Activated T-cell treated with anti-CD3 and anti-CD28 coated beads, Interleukin-2, amount 50 U/mL, for 24 hours (primary cell): ENCODE results near the gene ZBTB32.

Experiments
- DNase-seq: peaks from one replicate; pipeline ENCODE4 v3.0.0-alpha.2; 2020
- H3K27ac Mint-ChIP-seq: 2 replicates; pipeline ENCODE4 v1.8.0; 2020; ENCODE audit warnings: mild to moderate bottlenecking, mixed read lengths
- H3K27me3 Mint-ChIP-seq: 2 replicates; pipeline ENCODE4 v1.8.0; 2020; ENCODE audit warnings: mixed read lengths
- H3K36me3 Mint-ChIP-seq: 2 replicates; pipeline ENCODE4 v1.8.0; 2020; ENCODE audit warnings: low read depth, mixed read lengths
- H3K4me1 Mint-ChIP-seq: 2 replicates; pipeline ENCODE4 v1.8.0; 2020; ENCODE audit warnings: low read depth, mixed read lengths
- H3K4me3 Mint-ChIP-seq: 2 replicates; pipeline ENCODE4 v1.8.0; 2020; ENCODE audit warnings: mild to moderate bottlenecking, moderate library complexity, mixed read lengths
- H3K9me3 Mint-ChIP-seq: 2 replicates; pipeline ENCODE4 v1.8.0; 2020; ENCODE audit warnings: mixed read lengths

The ZBTB32 gene

GRCh38 chr19:35712567-35713505 lies 8.5 kb downstream of the ZBTB32 start:
- H3K4me3 Mint-ChIP-seq: peak overlapping the region; percentile 88
- H3K27ac Mint-ChIP-seq: peak overlapping the region; percentile 99
- no peaks in the 10 kb centered on the region for H3K9me3 Mint-ChIP-seq
- H3K4me1 Mint-ChIP-seq: peaks cover 57% of the 10 kb centered on the region
- peak; percentile 87 for DNase-seq
- peaks cover 46% of the 10 kb centered on the region for H3K36me3 Mint-ChIP-seq
- H3K27me3 Mint-ChIP-seq: no peaks in the 10 kb centered on the region

- H3K36me3 Mint-ChIP-seq: peaks cover 45% of the 10 kb centered on the region
- H3K27ac Mint-ChIP-seq: peak overlapping the region; percentile 99
- H3K9me3 Mint-ChIP-seq: no peaks in the 10 kb centered on the region
- no peaks in the 10 kb centered on the region for H3K27me3 Mint-ChIP-seq
- DNase-seq: no peak
- H3K4me3 Mint-ChIP-seq: peak overlapping the region; percentile 88
- H3K4me1 Mint-ChIP-seq: peaks cover 52% of the 10 kb centered on the region
These were observed 9.1 kb downstream of the ZBTB32 start for GRCh38 chr19:35713506-35713850.

- H3K4me1 Mint-ChIP-seq: peaks cover 52% of the 10 kb centered on the region
- DNase-seq: no peak
- H3K36me3 Mint-ChIP-seq: peaks cover 50% of the 10 kb centered on the region
- H3K27ac Mint-ChIP-seq: peak overlapping the region; percentile 99
- no peaks in the 10 kb centered on the region for H3K27me3 Mint-ChIP-seq
- peak overlapping the region; percentile 88 for H3K4me3 Mint-ChIP-seq
- no peaks in the 10 kb centered on the region for H3K9me3 Mint-ChIP-seq
These were observed 9.6 kb downstream of the ZBTB32 start for GRCh38 chr19:35713904-35714495.

- peak; percentile 46 for DNase-seq
- no peaks in the 10 kb centered on the region for H3K9me3 Mint-ChIP-seq
- peaks cover 54% of the 10 kb centered on the region for H3K4me1 Mint-ChIP-seq
- H3K36me3 Mint-ChIP-seq: peaks cover 57% of the 10 kb centered on the region
- H3K27ac Mint-ChIP-seq: peak overlapping the region; percentile 99
- no peaks in the 10 kb centered on the region for H3K27me3 Mint-ChIP-seq
- peak overlapping the region; percentile 88 for H3K4me3 Mint-ChIP-seq
These were observed 10.4 kb downstream of the ZBTB32 start for GRCh38 chr19:35714601-35715354.

GRCh38 chr19:35715355-35715809 lies 11.0 kb downstream of the ZBTB32 start:
- Mint-ChIP-seq H3K27me3 (no peaks in the 10 kb centered on the region), H3K36me3 (peaks cover 63% of the 10 kb centered on the region), H3K27ac (peak overlapping the region; percentile 99), H3K9me3 (no peaks in the 10 kb centered on the region), H3K4me1 (peaks cover 54% of the 10 kb centered on the region), H3K4me3 (peak overlapping the region; percentile 88)
- DNase-seq: no peak

GRCh38 chr19:35715981-35716800 lies 11.8 kb downstream of the ZBTB32 start:
- DNase-seq: peak; percentile 62
- Mint-ChIP-seq H3K9me3 (no peaks in the 10 kb centered on the region), H3K4me1 (peaks cover 48% of the 10 kb centered on the region), H3K27ac (peak overlapping the region; percentile 99), H3K27me3 (no peaks in the 10 kb centered on the region), H3K4me3 (peak overlapping the region; percentile 88), H3K36me3 (peaks cover 68% of the 10 kb centered on the region)

- peak; percentile 97 for DNase-seq
- Mint-ChIP-seq H3K4me1 (peaks cover 47% of the 10 kb centered on the region), H3K9me3 (no peaks in the 10 kb centered on the region), H3K36me3 (peaks cover 76% of the 10 kb centered on the region), H3K27ac (peak overlapping the region; percentile 99), H3K4me3 (peak overlapping the region; percentile 88), H3K27me3 (no peaks in the 10 kb centered on the region)
These were observed 12.7 kb downstream of the ZBTB32 start for GRCh38 chr19:35716801-35717664.

- DNase-seq: no peak
- Mint-ChIP-seq H3K4me3 (peak within 1 kb of the TSS; percentile 90), H3K4me1 (peaks cover 45% of the 10 kb centered on the region), H3K27ac (peak within 1 kb of the TSS; percentile 99), H3K9me3 (no peaks in the 10 kb centered on the region), H3K27me3 (no peaks in the 10 kb centered on the region), H3K36me3 (peaks cover 83% of the 10 kb centered on the region)
These were observed 13.4 kb downstream of the ZBTB32 start, which contains the start of gene KMT2B for GRCh38 chr19:35717665-35718344. KMT2B (plus strand) TSS chr19:35718003; CDS start chr19:35718019, 16 bp downstream.

- H3K27ac Mint-ChIP-seq: peak overlapping the region; percentile 93
- H3K4me1 Mint-ChIP-seq: peaks cover 41% of the 10 kb centered on the region
- H3K36me3 Mint-ChIP-seq: peaks cover 83% of the 10 kb centered on the region
- no peaks in the 10 kb centered on the region for H3K9me3 Mint-ChIP-seq
- no peaks in the 10 kb centered on the region for H3K27me3 Mint-ChIP-seq
- H3K4me3 Mint-ChIP-seq: peak overlapping the region; percentile 90
- peak; percentile 78 for DNase-seq
These were observed 14.1 kb downstream of the ZBTB32 start for GRCh38 chr19:35718345-35719041.

- Mint-ChIP-seq H3K36me3 (peaks cover 82% of the 10 kb centered on the region), H3K4me1 (peaks cover 41% of the 10 kb centered on the region), H3K27me3 (no peaks in the 10 kb centered on the region), H3K9me3 (no peaks in the 10 kb centered on the region), H3K4me3 (peak overlapping the region; percentile 90), H3K27ac (peak overlapping the region; percentile 93)
- no peak for DNase-seq
These were observed 15.2 kb downstream of the ZBTB32 start for GRCh38 chr19:35719402-35720162.

GRCh38 chr19:35720163-35720524 lies 15.8 kb downstream of the ZBTB32 start:
- no peak for DNase-seq
- H3K27ac Mint-ChIP-seq: peak overlapping the region; percentile 93
- peaks cover 36% of the 10 kb centered on the region for H3K4me1 Mint-ChIP-seq
- peaks cover 82% of the 10 kb centered on the region for H3K36me3 Mint-ChIP-seq
- H3K4me3 Mint-ChIP-seq: peak overlapping the region; percentile 39
- no peaks in the 10 kb centered on the region for H3K27me3 Mint-ChIP-seq
- no peaks in the 10 kb centered on the region for H3K9me3 Mint-ChIP-seq

GRCh38 chr19:35720648-35721047 lies 16.3 kb downstream of the ZBTB32 start:
- Mint-ChIP-seq H3K9me3 (no peaks in the 10 kb centered on the region), H3K4me3 (peak overlapping the region; percentile 20), H3K4me1 (peaks cover 34% of the 10 kb centered on the region), H3K27ac (peak overlapping the region; percentile 63), H3K36me3 (peaks cover 82% of the 10 kb centered on the region), H3K27me3 (no peaks in the 10 kb centered on the region)
- DNase-seq: no peak
